WTC11 (cell line): Measurements from ENCODE around the gene KIAA0232. TPM values are rescaled to one million over a fixed set of nuclear protein-coding genes. Genes with fewer than 3 reads are reported as not detected.

ENCODE experiments used
- ATAC-seq: fragments of 200-7000 bp; cut with Tn5 transposase; 2 replicates; pipeline ENCODE4 v1.10.0; 2021; ENCODE audit warnings: mild to moderate bottlenecking, moderate library complexity
- CTCF ChIA-PET: fragments of 300-600 bp; sonication (Branson Sonifier 250); formaldehyde crosslinking; loops from one replicate; lab custom pipeline; 2021; ENCODE audit warnings: antibody characterized with exemption; lab: Charles Lee
- POLR2A ChIA-PET: fragments of 350-600 bp; sonication (Branson Sonifier 250); formaldehyde crosslinking; loops from one replicate; lab custom pipeline; 2021; ENCODE audit warnings: antibody characterized with exemption; lab: Charles Lee
- DNase-seq: peaks from one replicate; pipeline ENCODE4 v3.0.0; 2021; ENCODE audit warnings: low spot score
- H3K27ac Mint-ChIP-seq: 2 replicates; pipeline ENCODE4 v1.8.0; 2021; ENCODE audit warnings: mixed read lengths
- H3K27me3 Mint-ChIP-seq: 2 replicates; pipeline ENCODE4 v1.8.0; 2021; ENCODE audit warnings: low read depth, mild to moderate bottlenecking, moderate library complexity, mixed read lengths
- H3K36me3 Mint-ChIP-seq: 2 replicates; pipeline ENCODE4 v1.8.0; 2021; ENCODE audit warnings: mixed read lengths
- H3K4me1 Mint-ChIP-seq: 2 replicates; pipeline ENCODE4 v1.8.0; 2022; ENCODE audit warnings: mixed read lengths
- H3K4me3 Mint-ChIP-seq: 2 replicates; pipeline ENCODE4 v1.8.0; 2021; ENCODE audit warnings: mild to moderate bottlenecking, moderate library complexity, mixed read lengths
- H3K9me3 Mint-ChIP-seq: 2 replicates; pipeline ENCODE4 v1.8.0; 2021; ENCODE audit warnings: mixed read lengths
- ATF1 ChIP-seq: sonication (generic); formaldehyde crosslinking; IDR thresholded peaks from 2 replicates; pipeline ENCODE4 v1.8.1; 2023; ENCODE audit warnings: mild to moderate bottlenecking, moderate library complexity, missing genetic modification reagents
- EMX1 ChIP-seq: fragments of 250-450 bp; sonication (Bioruptor Pico); IDR thresholded peaks from 2 replicates; pipeline ENCODE4 v1.8.0; 2021; ENCODE audit warnings: mild to moderate bottlenecking
- FOXJ3 ChIP-seq: sonication (generic); formaldehyde crosslinking; IDR thresholded peaks from 2 replicates; pipeline ENCODE4 v1.9.0; 2021; ENCODE audit warnings: missing genetic modification reagents, mild to moderate bottlenecking, borderline replicate concordance
- FOXP1 ChIP-seq: sonication (generic); formaldehyde crosslinking; IDR thresholded peaks from 2 replicates; pipeline ENCODE4 v1.8.0; 2022; ENCODE audit warnings: missing genetic modification reagents, mild to moderate bottlenecking, moderate library complexity, borderline replicate concordance
- KAT7 ChIP-seq: sonication (generic); formaldehyde crosslinking; IDR thresholded peaks from 2 replicates; pipeline ENCODE4 v1.8.1; 2023; ENCODE audit warnings: missing genetic modification reagents, mild to moderate bottlenecking, borderline replicate concordance
- MXD4 ChIP-seq: fragments of 250-450 bp; sonication (Bioruptor Pico); IDR thresholded peaks from 2 replicates; pipeline ENCODE4 v1.8.0; 2021; ENCODE audit warnings: mild to moderate bottlenecking, moderate library complexity, borderline replicate concordance
- OVOL2 ChIP-seq: fragments of 250-450 bp; sonication (Bioruptor Pico); IDR thresholded peaks from 2 replicates; pipeline ENCODE4 v1.9.0; 2021; ENCODE audit warnings: mild to moderate bottlenecking, borderline replicate concordance
- SP1 ChIP-seq: sonication (generic); formaldehyde crosslinking; conservative IDR thresholded peaks from 2 replicates; pipeline ENCODE4 v1.8.1; 2022; ENCODE audit warnings: missing genetic modification reagents
- ZNF232 ChIP-seq: sonication (generic); formaldehyde crosslinking; IDR thresholded peaks from 2 replicates; pipeline ENCODE4 v1.8.0; 2022; ENCODE audit warnings: mild to moderate bottlenecking, missing genetic modification reagents
- ZNF317 ChIP-seq: sonication (generic); formaldehyde crosslinking; IDR thresholded peaks from 2 replicates; pipeline ENCODE4 v1.8.1; 2023; ENCODE audit warnings: low read depth, mild to moderate bottlenecking, moderate library complexity, missing genetic modification reagents, borderline replicate concordance
- ZNF396 ChIP-seq: fragments of 250-450 bp; sonication (Bioruptor Pico); IDR thresholded peaks from 2 replicates; pipeline ENCODE4 v1.8.0; 2021; ENCODE audit warnings: mild to moderate bottlenecking, moderate library complexity, borderline replicate concordance
- ZNF671 ChIP-seq: fragments of 250-450 bp; sonication (Bioruptor Pico); IDR thresholded peaks from 2 replicates; pipeline ENCODE4 v1.8.0; 2021; ENCODE audit warnings: mild to moderate bottlenecking
- total RNA-seq: library from RNA; stranded (reverse); gene quantifications from 3 replicates; pipeline ENCODE4 v1.2.3, GENCODE V29; 2021
- TF ChIP-seq, protein P1 (sequence below): sonication (generic); formaldehyde crosslinking; conservative IDR thresholded peaks from 2 replicates; pipeline ENCODE4 v1.8.1; 2023; ENCODE audit warnings: mild to moderate bottlenecking, low read depth, missing genetic modification reagents, moderate library complexity
- TF ChIP-seq, protein P2 (sequence below): sonication (generic); formaldehyde crosslinking; IDR thresholded peaks from 2 replicates; pipeline ENCODE4 v1.8.0; 2022; ENCODE audit warnings: mild to moderate bottlenecking, missing genetic modification reagents
- TF ChIP-seq, protein P3 (sequence below): fragments of 250-450 bp; sonication (Bioruptor Pico); IDR thresholded peaks from 2 replicates; pipeline ENCODE4 v2.1.2; 2022; ENCODE audit warnings: mild to moderate bottlenecking, moderate library complexity
- TF ChIP-seq, protein P4 (sequence below): sonication (generic); formaldehyde crosslinking; IDR thresholded peaks from 2 replicates; pipeline ENCODE4 v1.8.0; 2023; ENCODE audit warnings: missing genetic modification reagents, mild to moderate bottlenecking, borderline replicate concordance

KIAA0232 gene
- total RNA-seq, 1 experiment from 2014 or later = 23.2 TPM

- TF ChIP-seq, protein P1, sequence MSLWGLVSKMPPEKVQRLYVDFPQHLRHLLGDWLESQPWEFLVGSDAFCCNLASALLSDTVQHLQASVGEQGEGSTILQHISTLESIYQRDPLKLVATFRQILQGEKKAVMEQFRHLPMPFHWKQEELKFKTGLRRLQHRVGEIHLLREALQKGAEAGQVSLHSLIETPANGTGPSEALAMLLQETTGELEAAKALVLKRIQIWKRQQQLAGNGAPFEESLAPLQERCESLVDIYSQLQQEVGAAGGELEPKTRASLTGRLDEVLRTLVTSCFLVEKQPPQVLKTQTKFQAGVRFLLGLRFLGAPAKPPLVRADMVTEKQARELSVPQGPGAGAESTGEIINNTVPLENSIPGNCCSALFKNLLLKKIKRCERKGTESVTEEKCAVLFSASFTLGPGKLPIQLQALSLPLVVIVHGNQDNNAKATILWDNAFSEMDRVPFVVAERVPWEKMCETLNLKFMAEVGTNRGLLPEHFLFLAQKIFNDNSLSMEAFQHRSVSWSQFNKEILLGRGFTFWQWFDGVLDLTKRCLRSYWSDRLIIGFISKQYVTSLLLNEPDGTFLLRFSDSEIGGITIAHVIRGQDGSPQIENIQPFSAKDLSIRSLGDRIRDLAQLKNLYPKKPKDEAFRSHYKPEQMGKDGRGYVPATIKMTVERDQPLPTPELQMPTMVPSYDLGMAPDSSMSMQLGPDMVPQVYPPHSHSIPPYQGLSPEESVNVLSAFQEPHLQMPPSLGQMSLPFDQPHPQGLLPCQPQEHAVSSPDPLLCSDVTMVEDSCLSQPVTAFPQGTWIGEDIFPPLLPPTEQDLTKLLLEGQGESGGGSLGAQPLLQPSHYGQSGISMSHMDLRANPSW (CRISPR knock-in tag) = no peak
- TF ChIP-seq, all 79 proteins: peak for 0
Observed at GRCh38 chr4:6769233-6769988, 13.1 kb upstream of the KIAA0232 start (continued).

DNA sequence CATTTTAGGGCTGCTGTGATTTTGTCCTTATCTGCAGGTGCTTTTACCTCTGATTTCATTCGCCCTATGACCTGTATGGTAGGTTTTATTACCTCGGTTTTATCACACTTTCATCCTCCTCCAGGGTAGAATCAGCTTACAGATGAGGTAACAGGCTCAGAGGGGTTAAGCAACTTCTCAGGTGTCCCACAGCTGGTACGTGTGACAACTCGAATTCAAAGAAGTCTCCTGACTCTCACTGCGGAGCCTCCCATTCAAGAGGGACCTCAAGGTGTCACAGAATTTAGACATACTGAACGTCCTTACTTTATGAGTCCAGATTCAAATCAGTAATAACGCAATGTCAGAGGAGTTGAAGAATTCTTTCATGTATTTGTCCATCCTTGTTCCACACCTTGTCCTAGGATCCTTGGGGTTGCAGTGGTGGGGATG lies 12.5 kb upstream of the KIAA0232 start:
- Mint-ChIP-seq H3K9me3 (no peaks in the 10 kb centered on the region), H3K4me1 (no peaks in the 10 kb centered on the region), H3K4me3 (no peak overlapping the region), H3K36me3 (no peaks in the 10 kb centered on the region), H3K27me3 (no peaks in the 10 kb centered on the region), H3K27ac (no peak overlapping the region)
- ChIA-PET CTCF (no interaction called here), POLR2A (no interaction called here)
- no peak for TF ChIP-seq MXD4 (CRISPR knock-in tag)
- TF ChIP-seq ZNF317 = no peak
- TF ChIP-seq, protein P2, sequence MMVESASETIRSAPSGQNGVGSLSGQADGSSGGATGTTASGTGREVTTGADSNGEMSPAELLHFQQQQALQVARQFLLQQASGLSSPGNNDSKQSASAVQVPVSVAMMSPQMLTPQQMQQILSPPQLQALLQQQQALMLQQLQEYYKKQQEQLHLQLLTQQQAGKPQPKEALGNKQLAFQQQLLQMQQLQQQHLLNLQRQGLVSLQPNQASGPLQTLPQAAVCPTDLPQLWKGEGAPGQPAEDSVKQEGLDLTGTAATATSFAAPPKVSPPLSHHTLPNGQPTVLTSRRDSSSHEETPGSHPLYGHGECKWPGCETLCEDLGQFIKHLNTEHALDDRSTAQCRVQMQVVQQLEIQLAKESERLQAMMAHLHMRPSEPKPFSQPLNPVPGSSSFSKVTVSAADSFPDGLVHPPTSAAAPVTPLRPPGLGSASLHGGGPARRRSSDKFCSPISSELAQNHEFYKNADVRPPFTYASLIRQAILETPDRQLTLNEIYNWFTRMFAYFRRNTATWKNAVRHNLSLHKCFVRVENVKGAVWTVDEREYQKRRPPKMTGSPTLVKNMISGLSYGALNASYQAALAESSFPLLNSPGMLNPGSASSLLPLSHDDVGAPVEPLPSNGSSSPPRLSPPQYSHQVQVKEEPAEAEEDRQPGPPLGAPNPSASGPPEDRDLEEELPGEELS (CRISPR knock-in tag) = no peak
- no peak for TF ChIP-seq ZNF671 (CRISPR knock-in tag)
- no peak for TF ChIP-seq SP1 (CRISPR knock-in tag)
- no peak for TF ChIP-seq OVOL2
- DNase-seq (no peak), ATAC-seq (no peak)

- H3K4me3 Mint-ChIP-seq = no peak overlapping the region
- CTCF ChIA-PET = no interaction called here
- no peaks in the 10 kb centered on the region for H3K27me3 Mint-ChIP-seq
- H3K9me3 Mint-ChIP-seq = no peaks in the 10 kb centered on the region
- no peak for DNase-seq
- no peak for TF ChIP-seq ZNF396 (CRISPR knock-in tag)
- TF ChIP-seq ATF1 (CRISPR knock-in tag) = no peak
- no peak for TF ChIP-seq ZNF232
- TF ChIP-seq KAT7 = no peak
- ATAC-seq = no peak
- no peaks in the 10 kb centered on the region for H3K4me1 Mint-ChIP-seq
- H3K36me3 Mint-ChIP-seq = no peaks in the 10 kb centered on the region
- POLR2A ChIA-PET = no interaction called here
- H3K27ac Mint-ChIP-seq = no peak overlapping the region
Observed at GRCh38 chr4:6770581-6771228, 11.8 kb upstream of the KIAA0232 start.

GRCh38 chr4:6771229-6771671 lies 11.3 kb upstream of the KIAA0232 start:
- no peak for ATAC-seq
- POLR2A ChIA-PET = no interaction called here
- no peaks in the 10 kb centered on the region for H3K4me1 Mint-ChIP-seq
- no peaks in the 10 kb centered on the region for H3K9me3 Mint-ChIP-seq
- no peaks in the 10 kb centered on the region for H3K27me3 Mint-ChIP-seq
- CTCF ChIA-PET = interaction anchor here (2.0 kb wide), 1 partner anchor 102 kb away, joined by 6 read pairs; no protein-coding TSS in a partner anchor
- no peak for DNase-seq
- no peak overlapping the region for H3K27ac Mint-ChIP-seq
- H3K36me3 Mint-ChIP-seq = no peaks in the 10 kb centered on the region
- H3K4me3 Mint-ChIP-seq = no peak overlapping the region
- no peak for TF ChIP-seq EMX1
- TF ChIP-seq, protein P2 (CRISPR knock-in tag) = no peak
- TF ChIP-seq, protein P3, sequence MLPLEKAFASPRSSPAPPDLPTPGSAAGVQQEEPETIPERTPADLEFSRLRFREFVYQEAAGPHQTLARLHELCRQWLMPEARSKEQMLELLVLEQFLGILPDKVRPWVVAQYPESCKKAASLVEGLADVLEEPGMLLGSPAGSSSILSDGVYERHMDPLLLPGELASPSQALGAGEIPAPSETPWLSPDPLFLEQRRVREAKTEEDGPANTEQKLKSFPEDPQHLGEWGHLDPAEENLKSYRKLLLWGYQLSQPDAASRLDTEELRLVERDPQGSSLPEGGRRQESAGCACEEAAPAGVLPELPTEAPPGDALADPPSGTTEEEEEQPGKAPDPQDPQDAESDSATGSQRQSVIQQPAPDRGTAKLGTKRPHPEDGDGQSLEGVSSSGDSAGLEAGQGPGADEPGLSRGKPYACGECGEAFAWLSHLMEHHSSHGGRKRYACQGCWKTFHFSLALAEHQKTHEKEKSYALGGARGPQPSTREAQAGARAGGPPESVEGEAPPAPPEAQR (CRISPR knock-in tag) = no peak
- no peak for TF ChIP-seq FOXP1 (CRISPR knock-in tag)
- TF ChIP-seq, protein P4, sequence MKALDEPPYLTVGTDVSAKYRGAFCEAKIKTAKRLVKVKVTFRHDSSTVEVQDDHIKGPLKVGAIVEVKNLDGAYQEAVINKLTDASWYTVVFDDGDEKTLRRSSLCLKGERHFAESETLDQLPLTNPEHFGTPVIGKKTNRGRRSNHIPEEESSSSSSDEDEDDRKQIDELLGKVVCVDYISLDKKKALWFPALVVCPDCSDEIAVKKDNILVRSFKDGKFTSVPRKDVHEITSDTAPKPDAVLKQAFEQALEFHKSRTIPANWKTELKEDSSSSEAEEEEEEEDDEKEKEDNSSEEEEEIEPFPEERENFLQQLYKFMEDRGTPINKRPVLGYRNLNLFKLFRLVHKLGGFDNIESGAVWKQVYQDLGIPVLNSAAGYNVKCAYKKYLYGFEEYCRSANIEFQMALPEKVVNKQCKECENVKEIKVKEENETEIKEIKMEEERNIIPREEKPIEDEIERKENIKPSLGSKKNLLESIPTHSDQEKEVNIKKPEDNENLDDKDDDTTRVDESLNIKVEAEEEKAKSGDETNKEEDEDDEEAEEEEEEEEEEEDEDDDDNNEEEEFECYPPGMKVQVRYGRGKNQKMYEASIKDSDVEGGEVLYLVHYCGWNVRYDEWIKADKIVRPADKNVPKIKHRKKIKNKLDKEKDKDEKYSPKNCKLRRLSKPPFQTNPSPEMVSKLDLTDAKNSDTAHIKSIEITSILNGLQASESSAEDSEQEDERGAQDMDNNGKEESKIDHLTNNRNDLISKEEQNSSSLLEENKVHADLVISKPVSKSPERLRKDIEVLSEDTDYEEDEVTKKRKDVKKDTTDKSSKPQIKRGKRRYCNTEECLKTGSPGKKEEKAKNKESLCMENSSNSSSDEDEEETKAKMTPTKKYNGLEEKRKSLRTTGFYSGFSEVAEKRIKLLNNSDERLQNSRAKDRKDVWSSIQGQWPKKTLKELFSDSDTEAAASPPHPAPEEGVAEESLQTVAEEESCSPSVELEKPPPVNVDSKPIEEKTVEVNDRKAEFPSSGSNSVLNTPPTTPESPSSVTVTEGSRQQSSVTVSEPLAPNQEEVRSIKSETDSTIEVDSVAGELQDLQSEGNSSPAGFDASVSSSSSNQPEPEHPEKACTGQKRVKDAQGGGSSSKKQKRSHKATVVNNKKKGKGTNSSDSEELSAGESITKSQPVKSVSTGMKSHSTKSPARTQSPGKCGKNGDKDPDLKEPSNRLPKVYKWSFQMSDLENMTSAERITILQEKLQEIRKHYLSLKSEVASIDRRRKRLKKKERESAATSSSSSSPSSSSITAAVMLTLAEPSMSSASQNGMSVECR (CRISPR knock-in tag) = no peak
- no peak for TF ChIP-seq FOXJ3
